Trophoblast cell (in vitro differentiated cells and primary cell): ENCODE results near the gene ZNF175.
A peak's percentile ranks its signal among the peaks of the same experiment; 100 is the strongest.

Experiments used
- DNase-seq, 2 donors: peaks; one replicate each; pipeline ENCODE4 v3.0.0-alpha.2; 2016
- H2AFZ ChIP-seq: 2 replicates; pipeline ENCODE4 v1.6.1; 2013; ENCODE audit warnings: low read length, moderate library complexity, mild to moderate bottlenecking; ENCODE audit not compliant: insufficient read depth, poor library complexity
- H2AK5ac ChIP-seq: 2 replicates; pipeline ENCODE4 v1.6.1; 2013; ENCODE audit warnings: mild to moderate bottlenecking, low read length
- H2BK120ac ChIP-seq: 2 replicates; pipeline ENCODE4 v1.6.1; 2013; ENCODE audit warnings: low read length, mild to moderate bottlenecking, moderate library complexity; ENCODE audit not compliant: insufficient read depth, poor library complexity
- H2BK12ac ChIP-seq: 2 replicates; pipeline ENCODE4 v1.6.1; 2013; ENCODE audit warnings: mild to moderate bottlenecking, low read length, moderate library complexity
- H2BK5ac ChIP-seq: 2 replicates; pipeline ENCODE4 v1.6.1; 2013; ENCODE audit warnings: low read length, low read depth, moderate library complexity, mild to moderate bottlenecking; ENCODE audit not compliant: poor library complexity
- H3K14ac ChIP-seq: 2 replicates; pipeline ENCODE4 v1.6.1; 2013; ENCODE audit warnings: mild to moderate bottlenecking, low read length
- H3K18ac ChIP-seq: 2 replicates; pipeline ENCODE4 v1.6.1; 2013; ENCODE audit warnings: mild to moderate bottlenecking, low read length
- H3K23ac ChIP-seq: 2 replicates; pipeline ENCODE4 v1.6.1; 2013; ENCODE audit warnings: low read length
- H3K27ac ChIP-seq: 2 replicates; pipeline ENCODE4 v1.5.1; 2013; ENCODE audit warnings: low read depth, mild to moderate bottlenecking, inconsistent platforms, low read length, moderate library complexity
- H3K27me3 ChIP-seq: 2 replicates; pipeline ENCODE4 v1.6.1; 2013; ENCODE audit warnings: inconsistent platforms, mild to moderate bottlenecking, low read length, moderate library complexity; ENCODE audit not compliant: insufficient read depth
- H3K36me3 ChIP-seq, 2 experiments: 1 replicate in 1 of 2; 2 replicates in 1 of 2; pipeline ENCODE4 v1.6.1; 2013; ENCODE audit warnings: low read length in 2 of 2, mild to moderate bottlenecking in 2 of 2, moderate library complexity in 1 of 2; ENCODE audit not compliant: insufficient read depth in 2 of 2, control insufficient read depth in 1 of 2
- H3K4ac ChIP-seq: 2 replicates; pipeline ENCODE4 v1.6.1; 2013; ENCODE audit warnings: low read depth, mild to moderate bottlenecking, low read length, moderate library complexity
- H3K4me1 ChIP-seq, 2 experiments: 1 replicate in 1 of 2; 2 replicates in 1 of 2; pipeline ENCODE4 v1.6.1; 2013; ENCODE audit warnings: low read length in 2 of 2, mild to moderate bottlenecking in 2 of 2, moderate library complexity in 1 of 2; ENCODE audit not compliant: insufficient read depth in 2 of 2, control insufficient read depth in 1 of 2
- H3K4me2 ChIP-seq: 2 replicates; pipeline ENCODE4 v1.6.1; 2013; ENCODE audit warnings: inconsistent platforms, mild to moderate bottlenecking, low read length, moderate library complexity
- H3K4me3 ChIP-seq: 2 replicates; pipeline ENCODE4 v1.5.1; 2013; ENCODE audit warnings: mild to moderate bottlenecking, low read depth, low read length, inconsistent platforms
- H3K79me1 ChIP-seq: one replicate; pipeline ENCODE4 v1.6.1; 2013; ENCODE audit warnings: low read length
- H3K79me2 ChIP-seq: 2 replicates; pipeline ENCODE4 v1.6.1; 2013; ENCODE audit warnings: low read length, mild to moderate bottlenecking; ENCODE audit not compliant: control insufficient read depth, insufficient read depth, poor library complexity
- H3K9ac ChIP-seq: 2 replicates; pipeline ENCODE4 v1.6.1; 2013; ENCODE audit warnings: mild to moderate bottlenecking, low read length
- H3K9me3 ChIP-seq: 2 replicates; pipeline ENCODE4 v1.6.1; 2013; ENCODE audit warnings: low read depth, mild to moderate bottlenecking, control low read depth, inconsistent platforms, low read length; ENCODE audit not compliant: insufficient read depth
- H4K12ac ChIP-seq: 2 replicates; pipeline ENCODE4 v1.6.1; 2013; ENCODE audit warnings: low read depth, mild to moderate bottlenecking, low read length, moderate library complexity
- H4K8ac ChIP-seq: 2 replicates; pipeline ENCODE4 v1.6.1; 2013; ENCODE audit warnings: low read depth, mild to moderate bottlenecking, low read length, moderate library complexity
- H4K91ac ChIP-seq: one replicate; pipeline ENCODE4 v1.6.1; 2013; ENCODE audit warnings: low read depth, mild to moderate bottlenecking, low read length, moderate library complexity
- WGBS: extraction: QIAGEN DNeasy Blood & Tissue Kit; methylation state at CpG from one replicate; pipeline ENCODE4 v1.1.7; 2013; ENCODE audit warnings: missing lambda C conversion rate; ENCODE audit not compliant: insufficient read length, insufficient coverage; ENCODE audit errors: extremely low coverage; 5-methylcytosine and 5-hydroxymethylcytosine counted together

The ZNF175 gene

GRCh38 chr19:51525651-51526050, 45.4 kb upstream of the ZNF175 start:
- H3K23ac ChIP-seq = no peak overlapping the region
- no peak overlapping the region for H3K27ac ChIP-seq
- no peaks in the 10 kb centered on the region for H3K27me3 ChIP-seq
- no peak overlapping the region for H2AFZ ChIP-seq
- no peak for DNase-seq
- H3K14ac ChIP-seq = no peak overlapping the region
- no peaks in the 10 kb centered on the region for H3K36me3 ChIP-seq
- no peak overlapping the region for H3K4ac ChIP-seq
- no peak overlapping the region for H2BK12ac ChIP-seq
- no peak overlapping the region for H3K18ac ChIP-seq
- H3K4me2 ChIP-seq = no peak overlapping the region
- H2AK5ac ChIP-seq = no peak overlapping the region
- H3K9ac ChIP-seq = no peak overlapping the region
- H3K4me3 ChIP-seq = no peak overlapping the region
- no peaks in the 10 kb centered on the region for H3K79me2 ChIP-seq
- no peak overlapping the region for H2BK120ac ChIP-seq
- peaks cover 1% of the 10 kb centered on the region for H3K79me1 ChIP-seq
- no CpG with 5 or more reads among the region's 4 CpGs for WGBS
- H4K12ac ChIP-seq = no peak overlapping the region
- H4K91ac ChIP-seq = no peak overlapping the region
- no peak overlapping the region for H2BK5ac ChIP-seq
- H3K4me1 ChIP-seq = no peaks in the 10 kb centered on the region
- H4K8ac ChIP-seq = no peak overlapping the region
- H3K9me3 ChIP-seq = peaks cover 31% of the 10 kb centered on the region

- Histone ChIP-seq H3K4me1 (peaks cover 0 to 5% of the 10 kb centered on the region in 2 experiments), H3K14ac (no peak overlapping the region), H3K9ac (no peak overlapping the region), H3K36me3 (no peaks in the 10 kb centered on the region), H4K91ac (no peak overlapping the region), H3K27me3 (no peaks in the 10 kb centered on the region), H3K23ac (no peak overlapping the region), H3K4me2 (no peak overlapping the region), H2BK12ac (no peak overlapping the region), H3K18ac (no peak overlapping the region), H2BK120ac (no peak overlapping the region), H2AFZ (no peak overlapping the region), H3K4ac (no peak overlapping the region), H3K4me3 (no peak overlapping the region), H2BK5ac (no peak overlapping the region), H4K8ac (no peak overlapping the region), H3K79me1 (peaks cover 1% of the 10 kb centered on the region), H3K9me3 (peaks cover 44% of the 10 kb centered on the region), H2AK5ac (no peak overlapping the region), H3K79me2 (no peaks in the 10 kb centered on the region), H4K12ac (no peak overlapping the region), H3K27ac (no peak overlapping the region)
- no CpG with 5 or more reads among the region's 2 CpGs for WGBS
- no peak for DNase-seq
These were observed 41.8 kb upstream of the ZNF175 start for GRCh38 chr19:51529301-51529700.

DNA sequence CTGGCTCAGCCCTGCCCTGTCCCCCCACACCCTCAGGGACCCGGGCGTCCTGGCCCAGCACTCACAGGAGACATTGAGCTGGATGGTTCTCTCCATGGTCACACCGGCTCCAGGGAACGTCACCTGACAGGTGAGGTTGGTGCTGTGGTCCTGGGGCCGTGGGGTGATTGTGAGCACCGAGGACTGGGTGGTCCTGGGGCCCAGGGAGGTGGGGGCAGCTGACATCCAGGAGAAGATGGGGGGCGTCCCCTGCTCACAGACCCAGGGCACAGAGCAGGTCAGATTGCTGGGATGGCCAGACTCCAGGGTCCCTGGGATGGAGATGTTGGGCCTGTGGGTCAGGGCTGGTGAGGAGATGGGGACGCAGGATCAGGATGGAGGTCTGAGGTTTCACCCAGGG, 40.5 kb upstream of the ZNF175 start:
- no peak overlapping the region for H2BK12ac ChIP-seq
- H3K4ac ChIP-seq = no peak overlapping the region
- no peak overlapping the region for H2AFZ ChIP-seq
- no peaks in the 10 kb centered on the region for H3K36me3 ChIP-seq
- H4K12ac ChIP-seq = no peak overlapping the region
- H3K4me2 ChIP-seq = no peak overlapping the region
- no peak overlapping the region for H2BK5ac ChIP-seq
- no peak overlapping the region for H3K18ac ChIP-seq
- H3K4me1 ChIP-seq = peaks cover 0 to 5% of the 10 kb centered on the region in 2 experiments
- H3K23ac ChIP-seq = no peak overlapping the region
- H3K79me1 ChIP-seq = peaks cover 1% of the 10 kb centered on the region
- peaks cover 34% of the 10 kb centered on the region for H3K9me3 ChIP-seq
- H3K79me2 ChIP-seq = no peaks in the 10 kb centered on the region
- H2AK5ac ChIP-seq = no peak overlapping the region
- H4K8ac ChIP-seq = no peak overlapping the region
- no peak overlapping the region for H2BK120ac ChIP-seq
- H3K27ac ChIP-seq = no peak overlapping the region
- H4K91ac ChIP-seq = no peak overlapping the region
- WGBS = no CpG with 5 or more reads among the region's 8 CpGs
- peak overlapping the region; percentile 5 for H3K4me3 ChIP-seq
- no peaks in the 10 kb centered on the region for H3K27me3 ChIP-seq
- no peak for DNase-seq
- H3K9ac ChIP-seq = no peak overlapping the region
- no peak overlapping the region for H3K14ac ChIP-seq

DNA sequence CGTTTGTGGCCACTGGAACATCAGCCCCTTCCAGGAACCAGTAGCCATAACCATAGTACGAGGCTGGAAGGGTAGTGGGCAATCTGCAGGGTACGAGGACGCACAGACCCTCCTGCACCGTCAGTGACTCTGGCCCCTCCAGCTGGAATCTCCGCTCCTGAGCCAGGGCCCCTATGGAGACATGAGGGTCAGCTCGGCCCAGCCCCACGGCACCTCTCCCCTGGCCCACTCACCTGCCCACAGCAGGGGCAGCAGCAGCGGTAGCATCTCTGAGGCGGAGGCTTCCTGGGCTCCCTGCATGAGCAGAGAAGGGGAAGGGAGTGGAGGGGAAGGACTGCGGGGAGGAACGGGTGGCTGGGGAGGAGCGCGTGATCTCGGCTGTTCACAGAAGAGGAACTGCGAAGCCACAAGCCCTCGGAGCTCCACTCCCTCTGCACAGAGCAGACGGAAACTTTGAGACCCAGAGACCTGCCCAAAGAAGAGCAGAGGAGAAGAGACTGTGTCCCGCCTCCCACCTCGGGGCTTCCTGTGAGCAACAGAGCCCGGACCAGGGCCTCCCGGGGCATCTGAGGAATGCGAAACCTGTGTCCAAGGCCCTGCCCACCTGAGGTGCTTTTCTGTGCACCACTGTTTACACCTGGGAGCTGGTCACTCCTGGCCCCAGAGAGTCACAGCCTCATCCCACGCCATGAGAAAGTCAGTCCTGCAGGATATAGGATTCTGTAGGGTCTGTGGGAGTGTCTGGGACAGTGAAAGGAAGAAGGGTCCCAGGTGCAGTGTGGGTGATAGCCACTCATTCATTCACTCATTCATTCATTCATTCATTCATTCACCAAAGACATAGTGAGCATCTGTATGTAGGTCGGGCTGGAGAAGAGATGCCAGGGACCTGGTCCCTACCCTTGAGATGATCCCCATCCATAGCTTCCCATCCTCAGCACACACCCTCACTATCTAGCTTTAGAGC, 39.5 kb upstream of the ZNF175 start, which contains the start of gene SIGLEC6:
TSS of gene SIGLEC6 (minus strand) at position 322 of the 967 bp plus-strand sequence. CDS start at position 300, 22 bp downstream.
- peaks cover 0 to 5% of the 10 kb centered on the region in 2 experiments for H3K4me1 ChIP-seq
- no peak within 1 kb of the TSS for H3K9ac ChIP-seq
- H4K91ac ChIP-seq = peak within 1 kb of the TSS; percentile 59
- H3K4me2 ChIP-seq = no peak within 1 kb of the TSS
- H3K27me3 ChIP-seq = no peaks in the 10 kb centered on the region
- H2BK12ac ChIP-seq = no peak within 1 kb of the TSS
- no peak within 1 kb of the TSS for H3K4ac ChIP-seq
- peak within 1 kb of the TSS; percentile 18 for H3K14ac ChIP-seq
- no peak within 1 kb of the TSS for H3K23ac ChIP-seq
- no peak within 1 kb of the TSS for H2BK5ac ChIP-seq
- H2BK120ac ChIP-seq = peak within 1 kb of the TSS; percentile 9
- H4K12ac ChIP-seq = no peak within 1 kb of the TSS
- peak within 1 kb of the TSS; percentile 5 for H3K4me3 ChIP-seq
- no peak within 1 kb of the TSS for H3K27ac ChIP-seq
- H2AFZ ChIP-seq = no peak within 1 kb of the TSS
- WGBS = no CpG with 5 or more reads among the region's 25 CpGs
- H2AK5ac ChIP-seq = peak within 1 kb of the TSS; percentile 21
- H3K36me3 ChIP-seq = no peaks in the 10 kb centered on the region
- H3K79me1 ChIP-seq = peaks cover 1% of the 10 kb centered on the region
- H3K18ac ChIP-seq = no peak within 1 kb of the TSS
- no peak within 1 kb of the TSS for H4K8ac ChIP-seq
- H3K9me3 ChIP-seq = peaks cover 32% of the 10 kb centered on the region
- peak; percentile 24 to 42 for DNase-seq
- no peaks in the 10 kb centered on the region for H3K79me2 ChIP-seq
